SK-N-SH (cell line): ENCODE measurements around the gene TMEM14B. TPM values are rescaled to one million over a fixed set of nuclear protein-coding genes. Genes with fewer than 3 reads are reported as not detected.
A peak's percentile ranks its signal among the peaks of the same experiment; 100 is the strongest.

Experiments used
- CTCF ChIA-PET: fragments of 300-600, 350-600 bp; formaldehyde crosslinking; extraction: SDS; loops from one replicate; lab custom pipeline; 2021; lab: Yijun Ruan, JAX
- POLR2A ChIA-PET: fragments of 350-600 bp; sonication (Branson Sonifier 250); formaldehyde crosslinking; extraction: SDS; loops from one replicate; lab custom pipeline; 2020; ENCODE audit warnings: antibody characterized with exemption, inconsistent platforms; lab: Yijun Ruan, JAX
- DNase-seq: peaks from one replicate; pipeline ENCODE4 v3.0.0; 2012
- H2AFZ ChIP-seq: fragments of 200-600 bp; sonication (generic); 2 replicates; pipeline ENCODE4 v1.8.1; 2016; ENCODE audit warnings: antibody characterized with exemption, mild to moderate bottlenecking, low read depth
- H3F3A ChIP-seq: fragments of 200-600 bp; sonication (generic); replicated peaks from 2 replicates; pipeline ENCODE3; 2016; ENCODE audit warnings: antibody characterized with exemption, mild to moderate bottlenecking; ENCODE audit not compliant: insufficient read depth
- H3K27ac ChIP-seq, 2 experiments: fragments of 200-500 bp in 1 of 2; fragments of 200-600 bp in 1 of 2; sonication (Bioruptor generic) in 1 of 2; sonication (generic), shearing (Covaris generic) in 1 of 2; 2 replicates each; pipeline versions ENCODE4 v1.5.1 to v1.6.1; 2014 to 2016; ENCODE audit warnings: low read depth in 2 of 2, inconsistent platforms in 1 of 2, low read length in 1 of 2, mild to moderate bottlenecking in 1 of 2, mixed read lengths in 1 of 2
- H3K27me3 ChIP-seq: fragments of 200-600 bp; sonication (generic), shearing (Covaris generic); 2 replicates; pipeline ENCODE4 v1.6.1; 2016; ENCODE audit warnings: mixed run types; ENCODE audit not compliant: insufficient read depth
- H3K36me3 ChIP-seq, 2 experiments: fragments of 200-500 bp in 1 of 2; fragments of 200-600 bp in 1 of 2; sonication (Bioruptor generic) in 1 of 2; sonication (generic) in 1 of 2; replicated peaks in 1 of 2; 2 replicates each; pipeline versions ENCODE3 to v1.5.1; 2014 to 2016; ENCODE audit warnings: low read length in 1 of 2, mild to moderate bottlenecking in 1 of 2; ENCODE audit not compliant: insufficient read depth in 2 of 2, control insufficient read depth in 1 of 2
- H3K4me1 ChIP-seq, 2 experiments: fragments of 200-500 bp in 1 of 2; fragments of 200-600 bp in 1 of 2; sonication (Bioruptor generic) in 1 of 2; sonication (generic), shearing (Covaris generic) in 1 of 2; 2 replicates each; pipeline versions ENCODE4 v1.5.1 to v1.6.1; 2014 to 2016; ENCODE audit warnings: low read depth in 1 of 2, low read length in 1 of 2, mixed run types in 1 of 2; ENCODE audit not compliant: insufficient read depth in 2 of 2, control insufficient read depth in 1 of 2
- H3K4me2 ChIP-seq: fragments of 200-600 bp; sonication (generic), shearing (Covaris generic); 2 replicates; pipeline ENCODE4 v1.6.1; 2017; ENCODE audit warnings: mixed run types
- H3K4me3 ChIP-seq, 2 experiments: fragments of 200-500 bp in 1 of 2; fragments of 200-600 bp in 1 of 2; sonication (Bioruptor generic) in 1 of 2; sonication (generic), shearing (Covaris generic) in 1 of 2; 2 replicates each; pipeline versions ENCODE4 v1.5.1 to v1.8.1; 2014 to 2016; ENCODE audit warnings: low read depth in 2 of 2, inconsistent platforms in 1 of 2, low read length in 1 of 2, mild to moderate bottlenecking in 1 of 2, mixed read lengths in 1 of 2, moderate library complexity in 1 of 2
- H3K79me2 ChIP-seq: fragments of 200-600 bp; sonication (generic); 2 replicates; pipeline ENCODE4 v1.8.1; 2017; ENCODE audit warnings: mild to moderate bottlenecking; ENCODE audit not compliant: insufficient read depth
- H3K9ac ChIP-seq: fragments of 200-600 bp; sonication (generic); 2 replicates; pipeline ENCODE4 v1.6.1; 2017; ENCODE audit warnings: mixed run types
- H3K9me2 ChIP-seq: fragments of 200-600 bp; sonication (generic); 2 replicates; pipeline ENCODE4 v1.6.1; 2017; ENCODE audit warnings: mixed run types
- H3K9me3 ChIP-seq: fragments of 200-600 bp; sonication (generic); 2 replicates; pipeline ENCODE4 v1.6.1; 2017; ENCODE audit warnings: mixed run types, mild to moderate bottlenecking, moderate library complexity
- H4K20me1 ChIP-seq: fragments of 200-600 bp; sonication (generic); 2 replicates; pipeline ENCODE4 v1.6.1; 2017; ENCODE audit warnings: mild to moderate bottlenecking, mixed run types; ENCODE audit not compliant: insufficient read depth
- FOXJ3 ChIP-seq: sonication (generic); formaldehyde crosslinking; IDR thresholded peaks from 2 replicates; pipeline ENCODE4 v1.5.1; 2020; ENCODE audit warnings: mild to moderate bottlenecking, missing genetic modification reagents
- FOXM1 ChIP-seq: IDR thresholded peaks from 2 replicates; pipeline ENCODE4 v1.4.0; 2012; ENCODE audit warnings: low read depth, mild to moderate bottlenecking
- RAD21 ChIP-seq: IDR thresholded peaks from 2 replicates; pipeline ENCODE4 v1.6.1; 2012; ENCODE audit warnings: mild to moderate bottlenecking, low read length
- RXRA ChIP-seq: IDR thresholded peaks from 2 replicates; pipeline ENCODE4 v1.4.0; 2012; ENCODE audit warnings: low read depth, mild to moderate bottlenecking, borderline replicate concordance
- SIN3A ChIP-seq: IDR thresholded peaks from 2 replicates; pipeline ENCODE4 v1.6.1; 2012; ENCODE audit warnings: low read depth, mild to moderate bottlenecking, low read length, moderate library complexity, borderline replicate concordance
- SMC3 ChIP-seq: IDR thresholded peaks from 2 replicates; pipeline ENCODE4 v1.6.1; 2012; ENCODE audit warnings: low read depth, low read length, improper control_type of control experiment
- TAF1 ChIP-seq: IDR thresholded peaks from 2 replicates; pipeline ENCODE4 v1.6.1; 2012; ENCODE audit warnings: low read depth, mild to moderate bottlenecking, low read length, moderate library complexity, borderline replicate concordance
- TEAD4 ChIP-seq: IDR thresholded peaks from 2 replicates; pipeline ENCODE4 v1.4.0; 2012; ENCODE audit warnings: mild to moderate bottlenecking, borderline replicate concordance; ENCODE audit not compliant: insufficient read depth
- YY1 ChIP-seq: IDR thresholded peaks from 2 replicates; pipeline ENCODE4 v1.4.0; 2012; ENCODE audit warnings: low read depth, mild to moderate bottlenecking
- WGBS: methylation state at CpG from one replicate; pipeline ENCODE4 v1.1.6; 2017; ENCODE audit warnings: low lambda C conversion rate; 5-methylcytosine and 5-hydroxymethylcytosine counted together
- polyA plus RNA-seq, 3 experiments: library from polyadenylated mRNA; depleted of rRNA; stranded (reverse); fragments of >200 nt; gene quantifications; 2 replicates each; pipeline ENCODE4 v1.2.3, GENCODE V29; 2012
- TF ChIP-seq, protein P1 (sequence below): IDR thresholded peaks from 2 replicates; pipeline ENCODE4 v1.4.0; 2012; ENCODE audit warnings: low read depth, borderline replicate concordance
- TF ChIP-seq, protein P2 (sequence below): fragments of 150-350 bp; IDR thresholded peaks from 2 replicates; pipeline ENCODE4 v1.6.1; 2016; ENCODE audit warnings: mild to moderate bottlenecking, low read depth, low read length
- TF ChIP-seq, protein P3 (sequence below): fragments of 150-350 bp; IDR thresholded peaks from 2 replicates; pipeline ENCODE4 v1.6.1; 2017; ENCODE audit warnings: antibody characterized with exemption, low read length, low read depth, borderline replicate concordance
- TF ChIP-seq, protein P4 (sequence below): IDR thresholded peaks from 2 replicates; pipeline ENCODE4 v1.4.0; 2012; ENCODE audit warnings: low read depth, borderline replicate concordance
- TF ChIP-seq, protein P5 (sequence below): IDR thresholded peaks from 2 replicates; pipeline ENCODE4 v1.6.1; 2012; ENCODE audit warnings: mild to moderate bottlenecking, low read depth, low read length, moderate library complexity

The TMEM14B gene
- polyA plus RNA-seq, 1 of the 3 experiments (the other 2 are of a cell fraction): 93.6 TPM

DNA sequence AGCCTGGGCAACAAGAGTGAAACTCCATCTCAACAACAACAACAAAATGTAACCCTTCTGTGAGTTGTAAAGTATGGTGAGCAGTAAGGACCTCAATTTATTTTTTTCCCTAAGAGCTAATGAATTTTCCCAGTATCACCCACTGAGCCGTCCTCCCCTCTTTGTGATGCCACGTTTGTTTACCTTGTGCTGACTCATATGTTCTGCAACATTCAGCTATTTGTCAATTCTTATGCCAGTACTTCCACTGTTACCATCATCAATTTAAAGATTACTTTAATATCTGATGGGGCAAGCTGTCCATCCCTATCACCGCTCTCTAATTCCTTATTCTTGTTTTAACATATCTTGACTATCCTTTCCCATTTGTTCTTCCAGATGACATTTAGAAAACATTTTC lies 53.2 kb downstream of the TMEM14B start:
- ChIA-PET CTCF (interaction anchor here (0.7 to 3.5 kb wide), 15 partner anchors 9 to 322 kb away, joined by 3 to 28 read pairs (median 3); no protein-coding TSS in a partner anchor), POLR2A (no interaction called here)
- Histone ChIP-seq H3K4me2 (no peak overlapping the region), H2AFZ (no peak overlapping the region), H3K4me1 (no peaks in the 10 kb centered on the region), H3K27ac (no peak overlapping the region), H4K20me1 (no peaks in the 10 kb centered on the region), H3F3A (no peaks in the 10 kb centered on the region), H3K9ac (no peak overlapping the region), H3K9me3 (no peaks in the 10 kb centered on the region), H3K9me2 (no peaks in the 10 kb centered on the region), H3K4me3 (no peak overlapping the region), H3K36me3 (no peaks in the 10 kb centered on the region), H3K79me2 (no peaks in the 10 kb centered on the region), H3K27me3 (no peaks in the 10 kb centered on the region)
- 69% methylated on average over 3 of the region's 3 CpGs for WGBS
- DNase-seq: no peak
- TF ChIP-seq FOXJ3 (CRISPR knock-in tag) (no peak), FOXM1 (no peak), RAD21 (no peak), YY1 (no peak), SIN3A (no peak), SMC3 (no peak)
- TF ChIP-seq, protein P1, sequence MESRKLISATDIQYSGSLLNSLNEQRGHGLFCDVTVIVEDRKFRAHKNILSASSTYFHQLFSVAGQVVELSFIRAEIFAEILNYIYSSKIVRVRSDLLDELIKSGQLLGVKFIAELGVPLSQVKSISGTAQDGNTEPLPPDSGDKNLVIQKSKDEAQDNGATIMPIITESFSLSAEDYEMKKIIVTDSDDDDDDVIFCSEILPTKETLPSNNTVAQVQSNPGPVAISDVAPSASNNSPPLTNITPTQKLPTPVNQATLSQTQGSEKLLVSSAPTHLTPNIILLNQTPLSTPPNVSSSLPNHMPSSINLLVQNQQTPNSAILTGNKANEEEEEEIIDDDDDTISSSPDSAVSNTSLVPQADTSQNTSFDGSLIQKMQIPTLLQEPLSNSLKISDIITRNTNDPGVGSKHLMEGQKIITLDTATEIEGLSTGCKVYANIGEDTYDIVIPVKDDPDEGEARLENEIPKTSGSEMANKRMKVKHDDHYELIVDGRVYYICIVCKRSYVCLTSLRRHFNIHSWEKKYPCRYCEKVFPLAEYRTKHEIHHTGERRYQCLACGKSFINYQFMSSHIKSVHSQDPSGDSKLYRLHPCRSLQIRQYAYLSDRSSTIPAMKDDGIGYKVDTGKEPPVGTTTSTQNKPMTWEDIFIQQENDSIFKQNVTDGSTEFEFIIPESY: no peak
- TF ChIP-seq, protein P2, sequence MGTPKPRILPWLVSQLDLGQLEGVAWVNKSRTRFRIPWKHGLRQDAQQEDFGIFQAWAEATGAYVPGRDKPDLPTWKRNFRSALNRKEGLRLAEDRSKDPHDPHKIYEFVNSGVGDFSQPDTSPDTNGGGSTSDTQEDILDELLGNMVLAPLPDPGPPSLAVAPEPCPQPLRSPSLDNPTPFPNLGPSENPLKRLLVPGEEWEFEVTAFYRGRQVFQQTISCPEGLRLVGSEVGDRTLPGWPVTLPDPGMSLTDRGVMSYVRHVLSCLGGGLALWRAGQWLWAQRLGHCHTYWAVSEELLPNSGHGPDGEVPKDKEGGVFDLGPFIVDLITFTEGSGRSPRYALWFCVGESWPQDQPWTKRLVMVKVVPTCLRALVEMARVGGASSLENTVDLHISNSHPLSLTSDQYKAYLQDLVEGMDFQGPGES: no peak
- TF ChIP-seq, protein P3, sequence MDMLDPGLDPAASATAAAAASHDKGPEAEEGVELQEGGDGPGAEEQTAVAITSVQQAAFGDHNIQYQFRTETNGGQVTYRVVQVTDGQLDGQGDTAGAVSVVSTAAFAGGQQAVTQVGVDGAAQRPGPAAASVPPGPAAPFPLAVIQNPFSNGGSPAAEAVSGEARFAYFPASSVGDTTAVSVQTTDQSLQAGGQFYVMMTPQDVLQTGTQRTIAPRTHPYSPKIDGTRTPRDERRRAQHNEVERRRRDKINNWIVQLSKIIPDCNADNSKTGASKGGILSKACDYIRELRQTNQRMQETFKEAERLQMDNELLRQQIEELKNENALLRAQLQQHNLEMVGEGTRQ: no peak
- TF ChIP-seq, protein P4, sequence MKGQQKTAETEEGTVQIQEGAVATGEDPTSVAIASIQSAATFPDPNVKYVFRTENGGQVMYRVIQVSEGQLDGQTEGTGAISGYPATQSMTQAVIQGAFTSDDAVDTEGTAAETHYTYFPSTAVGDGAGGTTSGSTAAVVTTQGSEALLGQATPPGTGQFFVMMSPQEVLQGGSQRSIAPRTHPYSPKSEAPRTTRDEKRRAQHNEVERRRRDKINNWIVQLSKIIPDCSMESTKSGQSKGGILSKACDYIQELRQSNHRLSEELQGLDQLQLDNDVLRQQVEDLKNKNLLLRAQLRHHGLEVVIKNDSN: no peak

DNA sequence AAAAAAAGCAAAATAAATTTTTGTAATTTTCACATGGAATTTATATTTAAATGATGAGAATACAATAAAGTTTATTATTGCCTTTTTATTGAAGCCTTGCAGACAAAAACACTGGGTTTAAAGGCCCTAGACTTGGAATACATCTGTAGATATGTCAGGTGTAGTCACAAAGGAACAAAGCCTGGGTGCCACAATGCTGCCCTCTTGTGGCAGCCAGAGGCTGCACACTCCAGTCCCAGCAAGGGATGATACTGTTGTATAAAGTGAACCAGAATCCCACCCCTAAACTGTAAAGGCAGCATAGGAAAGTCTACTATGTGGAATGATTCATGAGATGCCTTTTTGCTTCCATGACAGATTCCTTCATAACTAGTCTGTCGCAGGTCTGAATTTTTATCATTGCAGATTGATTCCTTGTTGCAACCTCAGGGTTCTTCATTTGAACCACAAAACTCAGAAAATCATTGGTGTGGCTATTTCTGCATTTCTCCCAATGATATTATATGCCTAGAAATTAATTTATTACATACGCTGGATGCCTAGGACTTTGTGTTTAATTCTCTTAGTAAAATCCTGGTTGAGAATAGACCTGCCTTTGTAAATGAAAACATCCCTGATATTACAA lies 53.7 kb downstream of the TMEM14B start:
- Histone ChIP-seq H3F3A (no peaks in the 10 kb centered on the region), H2AFZ (no peak overlapping the region), H3K9ac (no peak overlapping the region), H4K20me1 (no peaks in the 10 kb centered on the region), H3K4me1 (no peaks in the 10 kb centered on the region), H3K9me2 (no peaks in the 10 kb centered on the region), H3K27me3 (no peaks in the 10 kb centered on the region), H3K36me3 (no peaks in the 10 kb centered on the region), H3K4me2 (no peak overlapping the region), H3K79me2 (no peaks in the 10 kb centered on the region), H3K9me3 (no peaks in the 10 kb centered on the region), H3K4me3 (no peak overlapping the region; a peak in 1 of 4 replicates), H3K27ac (no peak overlapping the region)
- 29% methylated on average over 2 of the region's 2 CpGs for WGBS
- peak; percentile 78 for DNase-seq
- ChIA-PET CTCF (interaction anchor here (0.6 to 3.5 kb wide), 30 partner anchors 8 to 322 kb away, joined by 3 to 28 read pairs (median 4); partner anchors contain the start of genes MAK and TMEM14C), POLR2A (no interaction called here)
- TF ChIP-seq TEAD4 (no peak), RXRA (no peak), YY1 (no peak), SMC3 (peak; percentile 84), TAF1 (no peak), FOXM1 (no peak), FOXJ3 (CRISPR knock-in tag) (no peak)
- TF ChIP-seq, protein P5, sequence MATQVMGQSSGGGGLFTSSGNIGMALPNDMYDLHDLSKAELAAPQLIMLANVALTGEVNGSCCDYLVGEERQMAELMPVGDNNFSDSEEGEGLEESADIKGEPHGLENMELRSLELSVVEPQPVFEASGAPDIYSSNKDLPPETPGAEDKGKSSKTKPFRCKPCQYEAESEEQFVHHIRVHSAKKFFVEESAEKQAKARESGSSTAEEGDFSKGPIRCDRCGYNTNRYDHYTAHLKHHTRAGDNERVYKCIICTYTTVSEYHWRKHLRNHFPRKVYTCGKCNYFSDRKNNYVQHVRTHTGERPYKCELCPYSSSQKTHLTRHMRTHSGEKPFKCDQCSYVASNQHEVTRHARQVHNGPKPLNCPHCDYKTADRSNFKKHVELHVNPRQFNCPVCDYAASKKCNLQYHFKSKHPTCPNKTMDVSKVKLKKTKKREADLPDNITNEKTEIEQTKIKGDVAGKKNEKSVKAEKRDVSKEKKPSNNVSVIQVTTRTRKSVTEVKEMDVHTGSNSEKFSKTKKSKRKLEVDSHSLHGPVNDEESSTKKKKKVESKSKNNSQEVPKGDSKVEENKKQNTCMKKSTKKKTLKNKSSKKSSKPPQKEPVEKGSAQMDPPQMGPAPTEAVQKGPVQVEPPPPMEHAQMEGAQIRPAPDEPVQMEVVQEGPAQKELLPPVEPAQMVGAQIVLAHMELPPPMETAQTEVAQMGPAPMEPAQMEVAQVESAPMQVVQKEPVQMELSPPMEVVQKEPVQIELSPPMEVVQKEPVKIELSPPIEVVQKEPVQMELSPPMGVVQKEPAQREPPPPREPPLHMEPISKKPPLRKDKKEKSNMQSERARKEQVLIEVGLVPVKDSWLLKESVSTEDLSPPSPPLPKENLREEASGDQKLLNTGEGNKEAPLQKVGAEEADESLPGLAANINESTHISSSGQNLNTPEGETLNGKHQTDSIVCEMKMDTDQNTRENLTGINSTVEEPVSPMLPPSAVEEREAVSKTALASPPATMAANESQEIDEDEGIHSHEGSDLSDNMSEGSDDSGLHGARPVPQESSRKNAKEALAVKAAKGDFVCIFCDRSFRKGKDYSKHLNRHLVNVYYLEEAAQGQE: no peak
